HepG2 (cell line): ENCODE data around the gene PCSK6. TPM values are rescaled to one million over a fixed set of nuclear protein-coding genes. Genes with fewer than 3 reads are reported as not detected.
A peak's percentile ranks its signal among the peaks of the same experiment; 100 is the strongest.

Source experiments
- ARHGAP35 ChIP-seq: sonication (generic); formaldehyde crosslinking; IDR thresholded peaks from 2 replicates; pipeline ENCODE4 v1.9.0; 2022; ENCODE audit warnings: mild to moderate bottlenecking, inconsistent platforms, moderate library complexity, missing genetic modification reagents, borderline replicate concordance
- ASH2L ChIP-seq: fragments of 300-600, 200-600 bp; sonication (generic); IDR thresholded peaks from 2 replicates; pipeline ENCODE4 v1.7.0; 2017; ENCODE audit warnings: low read depth, mild to moderate bottlenecking, moderate library complexity, mixed read lengths, low read length; ENCODE audit not compliant: insufficient read length
- ATRX ChIP-seq: sonication (generic); formaldehyde crosslinking; IDR thresholded peaks from 2 replicates; pipeline ENCODE4 v1.4.0; 2020; ENCODE audit warnings: missing genetic modification reagents, borderline replicate concordance
- BATF2 ChIP-seq: sonication (generic); formaldehyde crosslinking; IDR thresholded peaks from 2 replicates; pipeline ENCODE4 v1.8.0; 2022; ENCODE audit warnings: mild to moderate bottlenecking, missing genetic modification reagents, moderate library complexity
- ETV5 ChIP-seq: IDR thresholded peaks from 2 replicates; pipeline ENCODE4 v1.6.1; 2018; ENCODE audit warnings: missing biosample characterization, missing genetic modification reagents, inconsistent platforms, borderline replicate concordance
- FOSL2 ChIP-seq: sonication (generic); formaldehyde crosslinking; IDR thresholded peaks from 2 replicates; pipeline ENCODE4 v1.4.0; 2020; ENCODE audit warnings: missing genetic modification reagents
- HMG20A ChIP-seq: IDR thresholded peaks from 2 replicates; pipeline ENCODE4 v1.6.1; 2016; ENCODE audit warnings: borderline replicate concordance
- JDP2 ChIP-seq: sonication (generic); formaldehyde crosslinking; IDR thresholded peaks from 2 replicates; pipeline ENCODE4 v1.8.1; 2022; ENCODE audit warnings: missing genetic modification reagents, borderline replicate concordance
- KLF6 ChIP-seq: IDR thresholded peaks from 2 replicates; pipeline ENCODE4 v1.8.0; 2016; ENCODE audit warnings: missing biosample characterization, missing genetic modification reagents
- NFIC ChIP-seq: IDR thresholded peaks from 2 replicates; pipeline ENCODE4 v1.6.1; 2012; ENCODE audit warnings: mild to moderate bottlenecking, low read length, inconsistent platforms
- PCBP1 ChIP-seq: fragments of 200-400 bp; formaldehyde crosslinking; IDR thresholded peaks from 2 replicates; pipeline ENCODE4 v1.6.1; 2017; ENCODE audit warnings: mild to moderate bottlenecking, low read depth, low read length, borderline replicate concordance
- PHF5A ChIP-seq: IDR thresholded peaks from one replicate; pipeline ENCODE4 v1.6.1; 2018; ENCODE audit warnings: low read depth, missing genetic modification reagents; ENCODE audit not compliant: unreplicated experiment
- SAFB2 ChIP-seq: sonication (generic); formaldehyde crosslinking; IDR thresholded peaks from 2 replicates; pipeline ENCODE4 v1.5.1; 2020; ENCODE audit warnings: missing genetic modification reagents, low read depth, mild to moderate bottlenecking, borderline replicate concordance
- SKI ChIP-seq: fragments of 450-650 bp; IDR thresholded peaks from one replicate; pipeline ENCODE4 v1.6.1; 2018; ENCODE audit warnings: mild to moderate bottlenecking; ENCODE audit not compliant: partially characterized antibody
- SNAPC4 ChIP-seq: sonication (generic); formaldehyde crosslinking; IDR thresholded peaks from 2 replicates; pipeline ENCODE4 v1.4.0; 2020; ENCODE audit warnings: mild to moderate bottlenecking, missing genetic modification reagents
- SNAPC5 ChIP-seq: sonication (generic); formaldehyde crosslinking; IDR thresholded peaks from 2 replicates; pipeline ENCODE4 v1.8.1; 2023; ENCODE audit warnings: mild to moderate bottlenecking, missing genetic modification reagents, borderline replicate concordance
- ZFP90 ChIP-seq: sonication (generic); formaldehyde crosslinking; IDR thresholded peaks from 2 replicates; pipeline ENCODE4 v1.8.0; 2022; ENCODE audit warnings: missing genetic modification reagents, mild to moderate bottlenecking, inconsistent platforms, borderline replicate concordance
- ZNF224 ChIP-seq: sonication (generic); formaldehyde crosslinking; IDR thresholded peaks from 2 replicates; pipeline ENCODE4 v1.5.0; 2020; ENCODE audit warnings: mild to moderate bottlenecking, missing genetic modification reagents
- ZNF460 ChIP-seq: sonication (generic); formaldehyde crosslinking; IDR thresholded peaks from 2 replicates; pipeline ENCODE4 v1.5.1; 2020; ENCODE audit warnings: missing genetic modification reagents, mild to moderate bottlenecking, borderline replicate concordance
- ZNF567 ChIP-seq: sonication (generic); formaldehyde crosslinking; IDR thresholded peaks from 2 replicates; pipeline ENCODE4 v1.8.1; 2023; ENCODE audit warnings: mild to moderate bottlenecking, missing genetic modification reagents, borderline replicate concordance
- ZNF703 ChIP-seq: sonication (generic); formaldehyde crosslinking; IDR thresholded peaks from 2 replicates; pipeline ENCODE4 v1.5.1; 2020; ENCODE audit warnings: missing genetic modification reagents, mild to moderate bottlenecking, moderate library complexity, borderline replicate concordance
- ZNF724P ChIP-seq: sonication (generic); formaldehyde crosslinking; IDR thresholded peaks from 2 replicates; pipeline ENCODE4 v1.8.0; 2022; ENCODE audit warnings: missing genetic modification reagents, borderline replicate concordance
- ZNF737 ChIP-seq: sonication (generic); formaldehyde crosslinking; IDR thresholded peaks from 2 replicates; pipeline ENCODE4 v1.5.0; 2020; ENCODE audit warnings: missing genetic modification reagents, mild to moderate bottlenecking, borderline replicate concordance
- ZNF878 ChIP-seq: sonication (generic); formaldehyde crosslinking; IDR thresholded peaks from 2 replicates; pipeline ENCODE4 v1.8.1; 2023; ENCODE audit warnings: mild to moderate bottlenecking, missing genetic modification reagents, moderate library complexity
- polyA plus RNA-seq, 8 experiments: library from polyadenylated mRNA; depleted of rRNA in 3 of 8; stranded (reverse) in 7 of 8; unstranded in 1 of 8; fragments of >200 nt; fragmentation: Illumina TruSeq in 4 of 8; extraction: Trizol in 4 of 8; gene quantifications; 2 replicates each; pipeline versions ENCODE4 v1.2.1 to v1.2.3, GENCODE V29; 2011 to 2016; ENCODE audit warnings: low read depth in 4 of 8, missing spikeins in 1 of 8, mixed read lengths in 1 of 8; ENCODE audit not compliant: insufficient read depth in 1 of 8
- total RNA-seq, 5 experiments: library from RNA; depleted of rRNA; stranded (reverse); fragments of >200 nt; fragmentation: Illumina TruSeq; extraction: Trizol; gene quantifications; 2 replicates each; pipeline ENCODE4 v1.2.3, GENCODE V29; 2016; ENCODE audit warnings: low read depth in 1 of 5

The PCSK6 gene
- total and polyA plus RNA-seq, 2 of the 13 experiments (the other 11 are each of a cell fraction or from before 2014, with no cell fraction given), result 56.5 to 155 TPM

GRCh38 chr15:101277038-101277822 is 212.3 kb downstream of the PCSK6 start, which contains the start of gene SELENOS (continued):
- TF ChIP-seq ZNF724P (CRISPR knock-in tag) (0 out of 2 replicates have a peak, but pooled peaks have one; percentile 36), ZFP90 (CRISPR knock-in tag) (peak; percentile 89; the same call in 1 of the 2 replicates), BATF2 (no peak), ASH2L (peak; percentile 89), ZNF224 (CRISPR knock-in tag) (no peak), HMG20A (CRISPR knock-in tag) (no peak), PCBP1 (no peak), ATRX (CRISPR knock-in tag) (no peak), PHF5A (CRISPR knock-in tag) (no peak), ZNF703 (CRISPR knock-in tag) (no peak), ZNF737 (CRISPR knock-in tag) (no peak), SAFB2 (CRISPR knock-in tag) (peak; percentile 79; the same call in 1 of the 2 replicates), ZNF567 (CRISPR knock-in tag) (no peak), ETV5 (CRISPR knock-in tag) (peak; percentile 59), SNAPC4 (CRISPR knock-in tag) (no peak), FOSL2 (CRISPR knock-in tag) (no peak), KLF6 (CRISPR knock-in tag) (peak; percentile 48; the same call in 1 of the 2 replicates), ARHGAP35 (CRISPR knock-in tag) (no peak), JDP2 (no peak), SNAPC5 (CRISPR knock-in tag) (no peak), NFIC (no peak), SKI (peak; percentile 81), ZNF460 (CRISPR knock-in tag) (no peak), ZNF878 (CRISPR knock-in tag) (no peak)
